PC-9 (cell line): ENCODE measurements around the gene CCL27.

Experiments used
- CTCF ChIP-seq: fragments of 200-600 bp; sonication (generic); conservative IDR thresholded peaks from 2 replicates; pipeline ENCODE4 v1.6.1; 2017; ENCODE audit warnings: mixed run types, antibody characterized with exemption, mild to moderate bottlenecking, moderate library complexity
- EZH2 ChIP-seq: fragments of 200-600 bp; sonication (generic); IDR thresholded peaks from 2 replicates; pipeline ENCODE4 v1.8.0; 2017; ENCODE audit warnings: antibody characterized with exemption, low read depth

DNA sequence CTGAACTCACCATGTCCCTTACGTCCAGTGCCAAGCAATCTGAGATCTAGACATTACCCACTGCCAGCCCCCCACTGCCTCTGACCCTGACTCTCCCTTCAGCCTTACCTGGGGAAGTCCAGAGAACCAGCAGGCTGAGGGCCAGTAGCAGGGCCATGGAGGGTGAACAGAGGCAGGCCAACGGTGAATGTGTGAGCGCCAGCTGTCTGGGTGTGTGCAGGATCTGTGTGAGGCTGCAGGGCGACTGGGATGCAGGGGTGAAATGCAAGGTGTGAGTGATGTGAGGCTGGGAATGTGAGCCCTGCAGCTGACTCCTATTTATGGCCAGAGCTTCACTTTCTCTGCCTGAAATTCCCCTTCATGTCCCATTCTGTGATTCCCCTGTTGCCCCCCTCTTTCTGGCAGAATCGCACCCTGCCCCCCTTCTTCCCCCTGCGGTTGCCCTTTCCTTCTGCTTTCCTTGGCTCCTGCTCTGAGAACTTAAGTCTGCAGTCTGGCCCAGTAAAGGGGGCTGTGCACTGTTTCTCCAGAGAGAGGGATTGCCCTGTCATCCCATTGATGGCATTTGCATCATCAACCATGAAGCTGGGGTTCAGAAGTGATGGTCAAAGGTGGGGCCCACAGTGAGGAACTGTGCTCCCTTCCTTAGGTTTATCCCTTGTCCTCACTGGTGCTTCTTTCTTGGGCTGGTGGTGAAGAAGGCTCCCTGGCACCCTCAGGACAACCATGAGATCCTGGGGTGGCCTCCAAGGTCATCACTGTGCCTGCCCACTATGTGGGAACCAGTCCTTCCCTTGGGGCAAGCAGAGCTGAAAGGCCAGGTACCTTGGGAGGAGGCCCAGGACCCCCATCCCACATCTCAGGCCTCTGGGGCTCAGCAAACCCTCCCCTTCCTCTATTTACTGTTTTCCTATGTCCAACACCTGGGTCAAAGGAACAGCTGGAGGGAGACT is 28.8 kb upstream of the CCL27 start, which contains the start of gene CCL19:
- no peak for TF ChIP-seq CTCF
- no peak for TF ChIP-seq EZH2
